NCI-H2029 (cell line): ENCODE results near the gene EIF4E2.

ENCODE experiments used
- DNase-seq: peaks from one replicate; lab custom pipeline; 2025; lab: John Stamatoyannopoulos, UW

Gene EIF4E2

DNA sequence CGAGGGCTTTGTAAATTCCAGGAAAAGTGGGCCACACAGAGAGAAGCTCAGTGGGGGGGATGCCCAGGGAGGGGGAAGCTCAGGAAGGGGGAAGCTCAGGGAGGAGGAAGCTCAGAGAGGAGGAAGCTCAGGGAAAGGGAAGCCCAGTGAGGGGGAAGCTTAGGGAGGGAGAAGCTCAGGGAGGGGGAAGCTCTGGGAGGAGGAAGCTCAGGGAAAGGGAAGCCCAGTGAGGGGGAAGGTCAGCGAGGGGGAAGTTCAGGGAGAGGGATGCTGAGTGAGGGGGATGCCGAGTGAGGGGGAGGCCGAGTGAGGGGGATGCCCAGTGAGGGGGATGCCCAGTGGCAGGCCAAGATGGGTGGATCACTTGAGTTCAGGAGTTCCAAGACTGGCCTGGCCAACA, 11.8 kb upstream of the EIF4E2 start:
- no peak for DNase-seq

- DNase-seq: no peak
These were observed 10.9 kb upstream of the EIF4E2 start, which contains the start of gene CHRNG for GRCh38 chr2:232539298-232540231. CHRNG (plus strand) TSS chr2:232539692; CDS start chr2:232539748, 56 bp downstream.

GRCh38 chr2:232540441-232541041, 9.9 kb upstream of the EIF4E2 start:
- no peak for DNase-seq

DNA sequence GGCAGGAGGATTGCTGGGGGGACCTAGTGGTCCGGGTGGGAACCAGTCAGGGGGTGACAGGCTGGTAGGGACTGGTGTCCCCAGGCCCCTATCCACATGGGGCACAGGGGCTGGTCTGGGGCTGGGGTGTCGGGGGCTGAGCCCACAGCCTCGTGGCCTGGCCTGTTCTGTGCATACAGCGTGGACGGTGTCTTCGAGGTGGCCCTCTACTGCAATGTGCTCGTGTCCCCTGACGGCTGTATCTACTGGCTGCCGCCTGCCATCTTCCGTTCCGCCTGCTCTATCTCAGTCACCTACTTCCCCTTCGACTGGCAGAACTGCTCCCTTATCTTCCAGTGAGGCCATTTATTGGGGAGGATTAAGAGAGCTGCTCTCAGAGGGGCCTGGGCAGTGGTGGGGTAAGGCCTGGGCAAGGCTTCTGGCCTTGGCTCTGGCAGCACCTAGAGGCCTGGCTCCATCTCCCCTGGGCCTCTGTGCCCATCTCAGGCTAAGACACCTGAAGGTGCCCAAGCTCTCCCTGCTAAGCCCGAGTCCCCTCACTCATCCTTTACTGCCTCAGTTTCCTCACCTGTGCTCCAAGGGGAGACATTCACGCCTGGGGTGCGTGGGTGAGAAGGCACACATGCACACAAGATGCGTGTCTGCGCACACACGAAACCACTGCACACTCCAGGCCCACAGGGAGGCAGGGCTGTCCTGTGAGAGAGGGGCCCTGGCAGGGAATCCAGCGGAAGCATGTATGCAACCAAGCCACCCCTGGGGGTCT, 9.1 kb upstream of the EIF4E2 start:
- no peak for DNase-seq

GRCh38 chr2:232541961-232542714, 8.4 kb upstream of the EIF4E2 start:
- DNase-seq: no peak

- no peak for DNase-seq
These were observed 7.6 kb upstream of the EIF4E2 start for GRCh38 chr2:232542715-232543467.

DNA sequence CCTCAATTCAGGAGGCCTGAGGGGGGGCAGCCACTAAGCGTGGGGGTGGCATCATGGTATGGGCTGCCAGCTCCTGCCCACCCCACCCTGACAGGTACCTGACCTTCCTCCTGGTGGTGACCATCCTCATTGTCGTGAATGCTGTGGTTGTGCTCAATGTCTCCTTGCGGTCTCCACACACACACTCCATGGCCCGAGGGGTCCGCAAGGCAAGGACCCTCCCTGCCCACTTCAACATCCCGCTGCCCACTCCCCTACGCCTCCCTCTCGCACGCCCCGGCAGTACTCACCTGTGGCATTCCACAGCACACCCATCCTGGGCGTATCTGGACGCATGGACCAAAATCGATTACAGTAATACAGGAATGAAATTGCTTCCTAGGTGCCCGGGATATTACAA, 7.0 kb upstream of the EIF4E2 start:
- no peak for DNase-seq

GRCh38 chr2:232543928-232544631, 6.4 kb upstream of the EIF4E2 start:
- no peak for DNase-seq

- no peak for DNase-seq
These were observed 5.8 kb upstream of the EIF4E2 start for GRCh38 chr2:232544674-232545073.

- DNase-seq: no peak
These were observed 4.7 kb upstream of the EIF4E2 start for GRCh38 chr2:232545511-232546375.

- DNase-seq: no peak
These were observed 2.5 kb upstream of the EIF4E2 start for GRCh38 chr2:232547991-232548390.

DNA sequence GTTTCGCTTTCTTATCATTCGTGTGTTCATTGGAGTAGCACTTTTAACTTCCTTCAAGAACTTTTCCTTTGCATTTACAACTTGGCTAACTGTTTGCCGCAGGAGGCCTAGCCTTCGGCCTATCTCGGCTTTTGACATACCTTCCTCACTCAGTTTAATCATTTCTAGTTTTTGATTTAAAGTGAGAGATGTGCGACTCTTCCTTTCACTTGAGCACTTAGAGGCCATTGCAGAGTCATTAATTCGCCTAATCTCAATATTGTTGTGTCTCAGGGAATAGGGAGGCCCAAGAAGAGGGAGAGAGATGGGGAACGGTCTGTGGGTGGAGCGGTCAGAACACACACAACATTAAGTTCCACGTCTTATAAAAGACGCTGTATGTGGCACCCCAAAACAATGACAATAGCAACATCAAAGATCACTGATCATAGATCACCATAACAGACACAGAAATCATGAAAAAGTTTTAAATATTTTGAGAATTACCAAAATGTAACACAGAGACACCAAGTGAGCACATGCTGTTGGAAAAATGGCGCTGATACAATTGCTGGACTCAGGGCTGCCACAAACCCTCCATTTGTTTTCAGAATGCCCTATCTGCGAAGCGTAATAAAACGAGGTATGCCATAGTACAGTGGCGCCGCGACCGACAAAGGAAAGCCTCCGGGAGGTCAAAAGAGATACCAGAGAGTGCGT, 685 bp upstream of the EIF4E2 start:
- no peak for DNase-seq

- no peak for DNase-seq
These were observed 755 bp downstream of the EIF4E2 start for GRCh38 chr2:232551250-232551638.

GRCh38 chr2:232551776-232552175, 1.3 kb downstream of the EIF4E2 start:
- no peak for DNase-seq

DNA sequence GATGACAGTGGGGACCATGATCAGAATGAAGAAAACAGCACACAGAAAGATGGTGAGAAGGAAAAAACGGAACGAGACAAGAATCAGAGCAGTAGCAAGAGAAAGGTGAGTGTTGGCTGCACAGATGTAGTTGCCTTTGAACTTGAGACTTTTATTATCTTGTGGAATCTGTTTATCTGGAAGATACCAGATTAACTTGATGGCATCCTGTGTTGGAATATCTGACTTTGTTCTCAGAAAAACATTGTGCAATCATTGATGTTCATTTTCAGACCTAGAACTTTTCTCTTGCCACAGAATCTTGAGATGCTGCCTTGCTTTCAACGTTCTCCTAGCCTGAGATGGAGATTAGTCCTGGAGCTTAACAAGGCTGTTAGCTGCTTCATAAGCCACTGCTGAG, 5.9 kb downstream of the EIF4E2 start:
- DNase-seq: no peak

- no peak for DNase-seq
These were observed 12.1 kb downstream of the EIF4E2 start for GRCh38 chr2:232562515-232563151.

- no peak for DNase-seq
These were observed 13.1 kb downstream of the EIF4E2 start for GRCh38 chr2:232563580-232563979.

DNA sequence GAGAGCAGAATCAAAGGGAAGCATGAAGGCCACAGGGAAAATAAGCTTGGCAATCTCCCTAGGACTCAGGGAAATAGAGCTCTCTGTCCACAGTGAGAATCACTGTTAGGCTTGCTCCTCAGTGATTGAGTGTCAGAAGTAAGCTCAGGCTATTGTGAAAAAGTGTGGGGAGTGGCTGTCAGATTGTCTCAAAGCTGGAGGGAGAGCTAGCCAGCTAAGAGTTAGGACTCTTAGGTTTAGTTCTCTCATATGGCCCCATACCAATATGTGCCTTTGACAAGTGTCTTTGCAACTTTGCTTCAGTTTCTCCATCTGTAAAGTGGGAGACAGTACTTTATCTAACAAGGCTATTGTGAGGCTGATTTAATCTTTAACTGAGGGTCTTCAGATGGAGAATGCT, 17.2 kb downstream of the EIF4E2 start:
- DNase-seq: no peak
